ENCODE data around the gene WNT3A.
"Not testable (repeated sequence)": the region's sequence is repeated elsewhere in the genome, so short reads cannot be mapped to it uniquely, and the experiment has no call there.

WNT3A gene

GRCh38 chr1:228018961-228019721 lies 12.3 kb downstream of the WNT3A start:
- DNase-seq (ENCODE audit: extremely low read depth, low read depth), result no peak
- TF ChIP-seq, protein P1, sequence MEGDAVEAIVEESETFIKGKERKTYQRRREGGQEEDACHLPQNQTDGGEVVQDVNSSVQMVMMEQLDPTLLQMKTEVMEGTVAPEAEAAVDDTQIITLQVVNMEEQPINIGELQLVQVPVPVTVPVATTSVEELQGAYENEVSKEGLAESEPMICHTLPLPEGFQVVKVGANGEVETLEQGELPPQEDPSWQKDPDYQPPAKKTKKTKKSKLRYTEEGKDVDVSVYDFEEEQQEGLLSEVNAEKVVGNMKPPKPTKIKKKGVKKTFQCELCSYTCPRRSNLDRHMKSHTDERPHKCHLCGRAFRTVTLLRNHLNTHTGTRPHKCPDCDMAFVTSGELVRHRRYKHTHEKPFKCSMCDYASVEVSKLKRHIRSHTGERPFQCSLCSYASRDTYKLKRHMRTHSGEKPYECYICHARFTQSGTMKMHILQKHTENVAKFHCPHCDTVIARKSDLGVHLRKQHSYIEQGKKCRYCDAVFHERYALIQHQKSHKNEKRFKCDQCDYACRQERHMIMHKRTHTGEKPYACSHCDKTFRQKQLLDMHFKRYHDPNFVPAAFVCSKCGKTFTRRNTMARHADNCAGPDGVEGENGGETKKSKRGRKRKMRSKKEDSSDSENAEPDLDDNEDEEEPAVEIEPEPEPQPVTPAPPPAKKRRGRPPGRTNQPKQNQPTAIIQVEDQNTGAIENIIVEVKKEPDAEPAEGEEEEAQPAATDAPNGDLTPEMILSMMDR (IDR thresholded peaks at IDR 0.05; ENCODE audit: low read depth, low read length), result no peak

- not testable (repeated sequence) for DNase-seq (ENCODE audit: extremely low read depth, low read depth)
Observed at GRCh38 chr1:228019722-228020083, 12.9 kb downstream of the WNT3A start.

DNA sequence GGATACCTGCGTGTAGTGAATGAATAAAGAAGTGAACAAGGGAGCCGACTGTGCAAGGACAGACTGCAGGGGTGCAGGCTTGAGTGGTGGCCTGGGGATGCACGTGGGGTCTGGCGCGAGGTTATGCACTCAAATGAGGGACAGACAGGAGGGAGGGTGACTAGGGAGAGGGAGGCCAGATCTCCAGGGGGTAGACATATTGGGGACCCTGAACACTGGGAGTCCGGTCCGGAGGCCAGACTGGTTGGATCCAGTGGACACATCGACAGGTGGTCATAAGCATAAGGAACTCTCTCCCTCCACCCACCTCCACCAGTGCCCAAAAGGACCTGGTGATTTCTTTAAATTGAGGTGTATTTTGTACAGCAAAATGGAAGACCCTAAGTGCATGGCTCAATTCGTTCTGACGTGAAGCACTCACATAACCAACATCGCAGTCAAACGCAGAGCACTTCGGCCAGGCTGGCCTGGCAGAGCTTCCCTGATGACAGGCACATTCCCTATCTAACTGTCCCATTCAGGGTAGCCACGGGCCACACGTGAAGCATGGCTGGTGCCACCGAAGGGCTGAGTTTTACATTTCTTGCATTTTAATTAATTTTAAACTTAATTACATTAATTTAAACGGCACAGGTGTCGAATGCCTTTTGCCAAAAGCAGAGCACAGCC lies 14.0 kb downstream of the WNT3A start:
- no peak for DNase-seq (ENCODE audit: extremely low read depth, low read depth)

GRCh38 chr1:228021355-228022030 lies 14.7 kb downstream of the WNT3A start:
- TF ChIP-seq, protein P1 (IDR thresholded peaks at IDR 0.05; ENCODE audit: low read depth, low read length), result no peak
- DNase-seq (ENCODE audit: extremely low read depth, low read depth), result no peak

More for the DNA sequence above, 14.0 kb downstream of the WNT3A start:
- TF ChIP-seq, protein P1 (IDR thresholded peaks at IDR 0.05; ENCODE audit: low read depth, low read length), result no peak

GRCh38 chr1:228022571-228023293 lies 15.9 kb downstream of the WNT3A start:
- no peak for DNase-seq (ENCODE audit: extremely low read depth, low read depth)
- TF ChIP-seq, protein P1 (IDR thresholded peaks at IDR 0.05; ENCODE audit: low read depth, low read length), result no peak

GRCh38 chr1:228023294-228023639 lies 16.5 kb downstream of the WNT3A start:
- DNase-seq (ENCODE audit: extremely low read depth, low read depth), result no peak
- TF ChIP-seq, protein P1 (IDR thresholded peaks at IDR 0.05; ENCODE audit: low read depth, low read length), result no peak

GRCh38 chr1:228029281-228029680 lies 22.5 kb downstream of the WNT3A start:
- TF ChIP-seq, protein P1 (IDR thresholded peaks at IDR 0.05; ENCODE audit: low read depth, low read length), result no peak
- DNase-seq (ENCODE audit: extremely low read depth, low read depth), result no peak
